Measurements from ENCODE around the gene YY1AP1.

DNA sequence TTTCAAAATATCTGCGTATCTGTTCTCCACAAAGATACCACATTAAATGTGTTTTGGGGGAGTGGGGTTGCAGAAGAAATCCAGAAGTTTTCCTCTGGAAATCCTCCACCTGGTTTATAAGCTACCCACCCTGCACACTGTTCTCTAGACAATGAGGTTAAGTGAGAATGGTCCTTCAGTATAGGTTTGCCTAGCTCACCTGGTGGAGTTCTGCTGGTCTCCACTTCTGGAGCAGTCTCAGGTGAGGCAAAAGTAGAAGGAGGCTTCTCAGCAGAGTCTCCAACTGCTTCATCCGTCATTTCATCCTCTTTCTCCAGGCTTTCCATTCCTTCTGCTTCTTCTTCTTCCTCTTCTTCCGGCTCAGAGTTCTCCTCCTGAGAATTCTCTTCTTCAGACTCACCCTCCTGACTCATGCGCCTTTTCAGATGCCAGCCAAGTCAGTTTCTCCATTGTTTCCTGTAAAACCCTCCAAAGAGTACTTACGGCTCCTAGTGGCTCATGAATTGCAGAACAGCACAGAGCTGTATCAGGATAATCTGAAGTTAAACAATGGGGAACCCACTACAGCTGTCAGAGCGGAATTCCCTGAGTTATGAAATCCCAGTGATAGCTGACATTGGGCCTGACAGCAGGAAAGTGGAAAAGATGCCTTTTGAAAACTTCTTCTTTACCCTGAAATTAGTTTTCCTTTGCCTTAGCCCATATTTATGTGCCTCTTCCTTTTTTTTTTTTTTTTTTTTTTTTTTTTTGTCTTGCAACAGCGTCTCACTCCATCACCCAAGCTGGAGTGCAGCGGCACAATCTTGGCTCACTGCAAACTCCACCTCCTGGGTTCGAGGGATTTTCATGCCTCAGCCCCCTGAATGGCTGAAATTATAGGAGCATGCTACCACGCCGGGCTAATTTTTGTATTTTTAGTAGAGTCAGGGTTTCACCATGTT lies 40.1 kb downstream of the YY1AP1 start:
- TF ChIP-seq GATA2 (IDR thresholded peaks at IDR 0.05; ENCODE audit: low read depth, low read length) (no peak), GATA3 (IDR thresholded peaks at IDR 0.05; ENCODE audit: low read depth, low read length) (no peak)

All from SH-SY5Y (cell line).